ENCODE results near the gene BTBD7.
"Not testable (repeated sequence)": the region's sequence is repeated elsewhere in the genome, so short reads cannot be mapped to it uniquely, and the experiment has no call there.

BTBD7 gene

DNA sequence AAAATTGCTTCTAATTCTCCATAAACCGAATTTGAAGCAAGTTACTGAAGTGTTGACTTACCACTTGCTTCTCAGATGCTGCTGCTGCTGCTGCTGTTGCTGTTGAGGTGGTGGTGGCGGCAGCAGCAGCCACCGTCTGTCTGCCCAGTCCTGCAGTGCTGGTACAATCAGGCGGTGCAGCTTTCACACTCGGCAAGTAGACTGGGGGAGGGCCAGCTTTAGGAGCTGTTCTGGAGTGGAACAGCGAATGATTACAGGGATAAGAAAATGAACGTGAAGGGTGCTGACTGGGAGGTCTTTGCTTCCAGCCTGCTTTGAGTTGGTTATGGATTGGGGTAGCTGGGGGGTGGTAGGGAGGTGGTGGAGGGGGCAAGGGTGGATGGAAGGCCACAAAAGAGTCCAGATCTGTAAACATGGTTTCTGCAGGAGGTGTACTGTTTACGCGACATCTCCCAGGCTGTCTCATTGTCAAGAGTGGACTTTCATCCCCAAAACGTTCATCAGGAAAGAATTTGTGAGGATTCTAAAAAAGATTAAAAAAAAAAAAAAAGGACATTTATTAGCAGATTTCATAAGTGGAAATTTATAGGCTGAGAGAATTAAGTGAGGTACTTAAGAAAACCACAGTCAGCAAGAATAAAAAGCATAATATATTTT lies 86.9 kb downstream of the BTBD7 start:
- ATAC-seq (no peak), DNase-seq (no peak)

DNA sequence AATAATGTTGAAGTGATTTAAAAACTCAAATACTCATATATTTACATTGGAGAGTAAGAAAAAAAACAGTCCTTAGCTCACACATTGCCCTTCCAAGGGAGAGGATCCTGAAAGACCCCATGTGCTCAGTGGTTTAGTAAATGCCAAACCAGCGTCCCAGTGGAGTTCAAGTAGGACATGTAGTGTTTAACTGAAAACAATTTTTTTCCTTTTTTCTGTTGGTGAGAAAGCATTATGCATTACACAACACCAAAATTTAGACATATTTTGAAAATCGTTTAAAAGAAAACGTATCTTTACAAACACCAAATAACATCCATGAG lies 92.2 kb downstream of the BTBD7 start:
- DNase-seq, result no peak
- ATAC-seq, result no peak

GRCh38 chr14:93239869-93240677 lies 92.8 kb downstream of the BTBD7 start:
- DNase-seq, result no peak
- ATAC-seq, result no peak

GRCh38 chr14:93234798-93235197 lies 98.0 kb downstream of the BTBD7 start:
- no peak for DNase-seq
- no peak for ATAC-seq

DNA sequence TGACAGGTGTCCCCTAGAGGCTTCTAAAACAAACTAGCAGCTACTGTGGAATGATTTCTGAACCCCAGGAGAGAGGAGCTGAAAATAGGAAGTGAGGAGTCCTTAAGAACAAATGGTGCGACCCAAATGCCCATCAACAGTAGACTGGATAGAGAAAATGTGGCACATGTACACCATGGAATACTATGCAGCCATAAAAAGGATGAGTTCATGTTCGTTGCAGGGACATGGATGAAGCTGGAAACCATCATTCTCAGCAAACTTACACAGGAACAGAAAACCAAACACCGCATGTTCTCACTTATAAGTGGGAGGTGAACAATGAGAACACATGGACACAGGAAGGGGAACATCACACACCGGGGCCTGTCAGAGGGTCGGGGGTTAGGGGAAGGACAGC lies 99.8 kb downstream of the BTBD7 start:
- ATAC-seq, DNase-seq: not testable (repeated sequence)

DNA sequence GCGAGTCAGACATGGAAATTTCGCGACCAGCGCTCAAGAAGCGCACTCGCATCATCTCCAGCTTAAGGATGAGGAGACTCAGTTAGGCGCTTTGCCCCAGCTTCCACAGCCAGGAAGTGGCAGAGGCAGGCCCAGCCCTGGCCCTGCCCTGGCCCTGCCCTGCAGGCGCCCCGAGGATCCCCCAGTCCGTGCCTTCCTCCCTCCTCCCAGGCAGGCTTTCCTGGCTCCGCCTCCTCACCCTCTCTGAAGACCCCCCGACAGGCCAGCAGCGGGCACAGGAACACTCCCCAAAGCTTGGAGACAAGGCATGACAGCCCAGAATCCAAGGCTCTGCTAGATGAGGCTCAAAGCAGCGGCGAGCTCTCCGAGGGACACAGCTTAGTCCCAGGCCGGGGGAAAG lies 100.7 kb downstream of the BTBD7 start:
- DNase-seq (no peak), ATAC-seq (no peak)

- ATAC-seq (no peak), DNase-seq (peak; percentile 9)
Measured at GRCh38 chr14:93231129-93231979, 101.5 kb downstream of the BTBD7 start.

GRCh38 chr14:93230539-93230938 lies 102.3 kb downstream of the BTBD7 start:
- no peak for ATAC-seq

GRCh38 chr14:93228550-93228949 lies 104.3 kb downstream of the BTBD7 start:
- DNase-seq (no peak), ATAC-seq (no peak)

More at GRCh38 chr14:93230539-93230938, 102.3 kb downstream of the BTBD7 start:
- no peak for DNase-seq

DNA sequence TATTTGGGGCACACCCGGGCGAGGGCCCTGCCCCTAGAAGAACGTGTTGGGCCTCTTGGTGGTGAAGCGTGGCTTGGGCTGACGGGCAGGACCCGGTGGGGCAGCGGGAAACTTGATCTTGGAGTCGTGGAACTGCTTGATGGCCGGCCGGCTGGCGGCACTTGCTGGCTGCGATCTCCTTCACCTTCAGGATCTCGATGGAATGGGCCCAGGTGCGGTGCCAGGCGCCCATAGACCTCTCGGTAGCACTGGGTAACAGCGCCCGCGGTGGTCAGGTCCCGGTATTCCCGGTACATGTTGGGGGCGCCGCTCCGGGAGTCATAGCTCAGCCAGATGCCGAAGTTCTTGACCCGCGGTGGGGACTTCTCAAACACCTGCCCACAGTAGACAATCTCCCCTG lies 109.3 kb downstream of the BTBD7 start:
- no peak for ATAC-seq

DNA sequence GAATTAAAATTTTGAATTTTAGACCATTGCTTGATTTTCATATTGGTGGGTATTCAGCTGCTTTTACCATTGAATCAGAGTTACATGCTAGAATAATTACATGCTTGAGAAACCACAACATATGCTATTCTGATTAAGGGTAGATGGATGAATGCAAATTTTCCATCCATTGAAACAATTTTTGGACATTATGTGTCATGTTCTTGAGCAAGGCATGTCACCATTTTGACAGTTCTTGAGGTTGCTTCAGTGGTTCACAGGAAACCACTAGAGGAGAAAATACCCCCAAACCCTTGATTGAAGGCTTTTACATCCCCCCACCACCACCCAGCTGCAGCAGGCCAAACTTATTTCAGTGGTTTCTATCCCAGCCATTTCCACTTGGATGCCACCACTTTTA lies 112.3 kb downstream of the BTBD7 start:
- DNase-seq, result no peak
- ATAC-seq, result peak; percentile 63

More for the DNA sequence above, 109.3 kb downstream of the BTBD7 start:
- DNase-seq, result no peak

- peak; percentile 65 for ATAC-seq
- peak; percentile 27 for DNase-seq
Measured at GRCh38 chr14:93219103-93219726, 113.6 kb downstream of the BTBD7 start.

GRCh38 chr14:93214598-93214997 lies 118.2 kb downstream of the BTBD7 start:
- ATAC-seq, result no peak

GRCh38 chr14:93212432-93212831 lies 120.4 kb downstream of the BTBD7 start:
- no peak for DNase-seq
- no peak for ATAC-seq

More at GRCh38 chr14:93214598-93214997, 118.2 kb downstream of the BTBD7 start:
- DNase-seq, result no peak

DNA sequence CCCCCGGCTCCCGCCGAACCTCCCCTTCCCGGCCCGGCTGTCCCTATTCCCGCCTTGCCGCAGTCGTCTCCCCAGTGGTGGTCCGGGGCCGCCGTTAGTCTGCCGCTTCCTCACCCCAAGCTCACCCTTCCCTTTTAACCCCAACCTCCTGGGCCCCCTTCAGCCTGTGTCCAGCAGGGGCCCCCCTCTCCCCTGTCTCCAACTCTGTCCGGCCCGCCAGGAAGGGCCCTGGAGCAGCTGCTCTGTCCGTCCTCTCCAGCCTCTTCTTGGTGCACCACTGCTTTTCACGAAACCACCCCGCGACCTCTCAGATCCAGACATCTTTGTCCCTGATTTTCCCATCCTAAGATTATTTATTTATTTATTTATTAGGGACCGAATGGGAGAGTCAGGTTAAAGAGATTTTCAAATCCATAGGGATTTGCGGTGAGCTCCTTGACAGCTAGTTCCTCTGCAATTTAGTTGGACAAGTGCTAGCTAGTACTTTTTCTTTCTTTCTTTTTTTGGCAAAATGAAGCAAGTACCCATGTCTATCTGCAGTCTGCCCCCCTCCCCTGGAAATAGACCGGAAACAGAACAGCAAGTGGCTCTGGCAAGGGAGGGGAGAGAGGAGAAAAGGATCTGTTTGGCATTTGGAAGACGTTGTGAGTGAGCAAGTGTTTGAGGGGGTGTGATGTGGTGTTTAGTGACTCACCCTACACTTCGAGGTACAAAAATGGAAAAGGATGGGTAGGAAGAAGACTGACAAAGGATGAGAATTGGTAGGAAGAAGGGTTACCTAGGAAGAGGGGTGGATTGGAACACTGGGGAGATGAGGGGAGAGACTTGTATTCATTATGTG lies 125.1 kb downstream of the BTBD7 start:
- DNase-seq (peak; percentile 58), ATAC-seq (peak; percentile 48)

- ATAC-seq, result peak; percentile 95
Measured at GRCh38 chr14:93206793-93207467, 125.9 kb downstream of the BTBD7 start, which contains the start of the genes GON7 and UBR7. Gene GON7, minus strand, starts transcription at chr14:93207065. Its CDS starts 28 bp downstream, at chr14:93207037. Gene UBR7, plus strand, starts transcription at chr14:93207256. Its CDS starts 36 bp downstream, at chr14:93207292.

GRCh38 chr14:93201155-93201704 lies 131.6 kb downstream of the BTBD7 start:
- DNase-seq (no peak), ATAC-seq (no peak)

More at GRCh38 chr14:93206793-93207467, 125.9 kb downstream of the BTBD7 start, which contains the start of the genes GON7 and UBR7:
- peak; percentile 92 for DNase-seq

GRCh38 chr14:93200553-93200952 lies 132.3 kb downstream of the BTBD7 start:
- no peak for DNase-seq
- no peak for ATAC-seq

DNA sequence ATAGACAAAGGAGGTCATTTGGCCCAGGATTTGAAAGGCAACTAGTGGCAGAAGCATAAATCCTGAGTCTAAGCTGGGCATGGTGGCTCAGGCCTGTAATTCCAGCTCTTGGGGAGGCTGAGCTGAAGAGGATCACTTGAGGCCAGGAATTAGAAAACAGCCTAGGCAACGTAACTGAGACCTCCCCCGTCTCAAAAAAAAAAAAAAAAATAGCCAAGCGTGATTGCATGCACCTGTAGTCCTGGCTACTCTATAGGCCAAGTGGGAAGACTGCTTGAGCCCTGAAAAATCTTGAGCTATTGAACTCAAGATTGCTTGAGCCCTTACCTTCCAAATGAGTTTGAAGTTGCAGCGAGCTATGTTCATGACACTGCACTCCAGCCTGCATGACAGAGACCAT lies 133.8 kb downstream of the BTBD7 start:
- DNase-seq (no peak), ATAC-seq (no peak)
